ENCODE measurements around the gene SIPA1L2.

Gene SIPA1L2

GRCh38 chr1:232600424-232601258, 29.3 kb downstream of the SIPA1L2 start:
- Histone ChIP-seq H3K9me3 (ENCODE audit: insufficient read depth, low read depth, low read length) (no peaks in the 10 kb centered on the region), H3K23ac (ENCODE audit: low read length) (no peak overlapping the region)

GRCh38 chr1:232599178-232600041, 30.5 kb downstream of the SIPA1L2 start:
- peak; percentile 2 to 45 for DNase-seq
- no peaks in the 10 kb centered on the region for H3K9me3 ChIP-seq (ENCODE audit: insufficient read depth, low read depth, low read length)
- no peaks in the 10 kb centered on the region for H3K27me3 ChIP-seq (ENCODE audit: insufficient read depth, low read length)
- no peak overlapping the region for H3K18ac ChIP-seq (ENCODE audit: low read length)
- no peak overlapping the region for H3K4me2 ChIP-seq (ENCODE audit: low read length)
- no peak overlapping the region for H4K91ac ChIP-seq (ENCODE audit: low read depth, low read length)
- no peak overlapping the region for H3K4me3 ChIP-seq (ENCODE audit: low read depth, low read length)
- peak overlapping the region; percentile 50 for H4K8ac ChIP-seq (ENCODE audit: low read depth, low read length)
- no peaks in the 10 kb centered on the region for H3K36me3 ChIP-seq (ENCODE audit: control insufficient read depth in 1 of 2, insufficient read depth in 2 of 2, low read length in 2 of 2)
- no CpG with 5 or more reads among the region's 11 CpGs for WGBS (ENCODE audit: extremely low coverage, insufficient coverage, insufficient read length)
- peak overlapping the region; percentile 56 for H2BK12ac ChIP-seq (ENCODE audit: low read length)
- H2AK5ac ChIP-seq (ENCODE audit: low read length) = peak overlapping the region; percentile 64
- peaks cover 7% of the 10 kb centered on the region for H3K79me1 ChIP-seq (ENCODE audit: low read length)
- peaks cover 5% of the 10 kb centered on the region for H3K79me2 ChIP-seq (ENCODE audit: control insufficient read depth, insufficient read depth, low read length, poor library complexity)
- H3K14ac ChIP-seq (ENCODE audit: low read length) = no peak overlapping the region
- H2BK120ac ChIP-seq (ENCODE audit: insufficient read depth, low read length, poor library complexity) = no peak overlapping the region
- H2AFZ ChIP-seq (ENCODE audit: insufficient read depth, low read length, poor library complexity) = no peak overlapping the region
- no peak overlapping the region for H3K9ac ChIP-seq (ENCODE audit: low read length)
- H3K27ac ChIP-seq (ENCODE audit: low read depth, low read length) = no peak overlapping the region
- no peak overlapping the region for H2BK5ac ChIP-seq (ENCODE audit: low read depth, low read length, poor library complexity)
- H4K12ac ChIP-seq (ENCODE audit: low read depth, low read length) = no peak overlapping the region
- H3K4ac ChIP-seq (ENCODE audit: low read depth, low read length) = peak overlapping the region; percentile 33
- H3K23ac ChIP-seq (ENCODE audit: low read length) = no peak overlapping the region
- H3K4me1 ChIP-seq (ENCODE audit: control insufficient read depth in 1 of 2, insufficient read depth in 2 of 2, low read length in 2 of 2) = peaks cover 24 to 31% of the 10 kb centered on the region in 2 experiments

More at GRCh38 chr1:232600424-232601258, 29.3 kb downstream of the SIPA1L2 start:
- peaks cover 3% of the 10 kb centered on the region for H3K79me1 ChIP-seq (ENCODE audit: low read length)
- H3K27me3 ChIP-seq (ENCODE audit: insufficient read depth, low read length) = no peaks in the 10 kb centered on the region
- no peak overlapping the region for H4K12ac ChIP-seq (ENCODE audit: low read depth, low read length)
- no peak overlapping the region for H3K14ac ChIP-seq (ENCODE audit: low read length)
- no peaks in the 10 kb centered on the region for H3K36me3 ChIP-seq (ENCODE audit: control insufficient read depth in 1 of 2, insufficient read depth in 2 of 2, low read length in 2 of 2)
- no peak overlapping the region for H2AK5ac ChIP-seq (ENCODE audit: low read length)
- no CpG with 5 or more reads among the region's 6 CpGs for WGBS (ENCODE audit: extremely low coverage, insufficient coverage, insufficient read length)
- H2AFZ ChIP-seq (ENCODE audit: insufficient read depth, low read length, poor library complexity) = no peak overlapping the region
- no peak overlapping the region for H2BK120ac ChIP-seq (ENCODE audit: insufficient read depth, low read length, poor library complexity)
- H4K91ac ChIP-seq (ENCODE audit: low read depth, low read length) = no peak overlapping the region
- H3K4me1 ChIP-seq (ENCODE audit: control insufficient read depth in 1 of 2, insufficient read depth in 2 of 2, low read length in 2 of 2) = peaks cover 15 to 23% of the 10 kb centered on the region in 2 experiments
- H3K9ac ChIP-seq (ENCODE audit: low read length) = no peak overlapping the region
- no peak overlapping the region for H3K27ac ChIP-seq (ENCODE audit: low read depth, low read length)
- peak overlapping the region; percentile 57 for H3K4ac ChIP-seq (ENCODE audit: low read depth, low read length)
- no peak overlapping the region for H3K4me3 ChIP-seq (ENCODE audit: low read depth, low read length)
- no peak overlapping the region for H2BK12ac ChIP-seq (ENCODE audit: low read length)
- no peak overlapping the region for H4K8ac ChIP-seq (ENCODE audit: low read depth, low read length)
- peak overlapping the region; percentile 63 for H3K18ac ChIP-seq (ENCODE audit: low read length)
- no peak overlapping the region for H3K4me2 ChIP-seq (ENCODE audit: low read length)
- peak; percentile 37 to 65 for DNase-seq
- peak overlapping the region; percentile 52 for H2BK5ac ChIP-seq (ENCODE audit: low read depth, low read length, poor library complexity)
- H3K79me2 ChIP-seq (ENCODE audit: control insufficient read depth, insufficient read depth, low read length, poor library complexity) = peaks cover 3% of the 10 kb centered on the region

GRCh38 chr1:232598837-232599177, 31.1 kb downstream of the SIPA1L2 start:
- Histone ChIP-seq H2BK120ac (ENCODE audit: insufficient read depth, low read length, poor library complexity) (no peak overlapping the region), H2BK5ac (ENCODE audit: low read depth, low read length, poor library complexity) (no peak overlapping the region), H3K27me3 (ENCODE audit: insufficient read depth, low read length) (no peaks in the 10 kb centered on the region), H4K8ac (ENCODE audit: low read depth, low read length) (no peak overlapping the region), H3K4me1 (ENCODE audit: control insufficient read depth in 1 of 2, insufficient read depth in 2 of 2, low read length in 2 of 2) (peaks cover 30 to 37% of the 10 kb centered on the region in 2 experiments), H3K23ac (ENCODE audit: low read length) (no peak overlapping the region), H4K91ac (ENCODE audit: low read depth, low read length) (no peak overlapping the region), H2AK5ac (ENCODE audit: low read length) (no peak overlapping the region), H3K9ac (ENCODE audit: low read length) (no peak overlapping the region), H3K14ac (ENCODE audit: low read length) (no peak overlapping the region), H2BK12ac (ENCODE audit: low read length) (no peak overlapping the region), H3K36me3 (ENCODE audit: control insufficient read depth in 1 of 2, insufficient read depth in 2 of 2, low read length in 2 of 2) (no peaks in the 10 kb centered on the region), H2AFZ (ENCODE audit: insufficient read depth, low read length, poor library complexity) (no peak overlapping the region), H4K12ac (ENCODE audit: low read depth, low read length) (no peak overlapping the region), H3K4me2 (ENCODE audit: low read length) (no peak overlapping the region), H3K9me3 (ENCODE audit: insufficient read depth, low read depth, low read length) (no peaks in the 10 kb centered on the region), H3K4me3 (ENCODE audit: low read depth, low read length) (no peak overlapping the region), H3K79me1 (ENCODE audit: low read length) (peaks cover 11% of the 10 kb centered on the region), H3K27ac (ENCODE audit: low read depth, low read length) (no peak overlapping the region), H3K4ac (ENCODE audit: low read depth, low read length) (no peak overlapping the region), H3K18ac (ENCODE audit: low read length) (no peak overlapping the region), H3K79me2 (ENCODE audit: control insufficient read depth, insufficient read depth, low read length, poor library complexity) (peaks cover 8% of the 10 kb centered on the region)
- no peak for DNase-seq
- no CpG with 5 or more reads among the region's 4 CpGs for WGBS (ENCODE audit: extremely low coverage, insufficient coverage, insufficient read length)

- H3K9me3 ChIP-seq (ENCODE audit: insufficient read depth, low read depth, low read length) = no peaks in the 10 kb centered on the region
- H3K23ac ChIP-seq (ENCODE audit: low read length) = no peak overlapping the region
- H3K4ac ChIP-seq (ENCODE audit: low read depth, low read length) = no peak overlapping the region
- H3K18ac ChIP-seq (ENCODE audit: low read length) = no peak overlapping the region
- H2BK12ac ChIP-seq (ENCODE audit: low read length) = no peak overlapping the region
- no peaks in the 10 kb centered on the region for H3K27me3 ChIP-seq (ENCODE audit: insufficient read depth, low read length)
- H3K4me2 ChIP-seq (ENCODE audit: low read length) = no peak overlapping the region
- no peak overlapping the region for H4K91ac ChIP-seq (ENCODE audit: low read depth, low read length)
- H4K8ac ChIP-seq (ENCODE audit: low read depth, low read length) = no peak overlapping the region
- H3K14ac ChIP-seq (ENCODE audit: low read length) = no peak overlapping the region
- H3K36me3 ChIP-seq (ENCODE audit: control insufficient read depth in 1 of 2, insufficient read depth in 2 of 2, low read length in 2 of 2) = no peaks in the 10 kb centered on the region
- no CpG with 5 or more reads among the region's 3 CpGs for WGBS (ENCODE audit: extremely low coverage, insufficient coverage, insufficient read length)
- H3K4me3 ChIP-seq (ENCODE audit: low read depth, low read length) = no peak overlapping the region
- H3K79me1 ChIP-seq (ENCODE audit: low read length) = peaks cover 12% of the 10 kb centered on the region
- no peak for DNase-seq
- H4K12ac ChIP-seq (ENCODE audit: low read depth, low read length) = no peak overlapping the region
- H2BK5ac ChIP-seq (ENCODE audit: low read depth, low read length, poor library complexity) = no peak overlapping the region
- no peak overlapping the region for H2AFZ ChIP-seq (ENCODE audit: insufficient read depth, low read length, poor library complexity)
- peaks cover 32 to 39% of the 10 kb centered on the region in 2 experiments for H3K4me1 ChIP-seq (ENCODE audit: control insufficient read depth in 1 of 2, insufficient read depth in 2 of 2, low read length in 2 of 2)
- H3K9ac ChIP-seq (ENCODE audit: low read length) = no peak overlapping the region
- no peak overlapping the region for H3K27ac ChIP-seq (ENCODE audit: low read depth, low read length)
- no peak overlapping the region for H2AK5ac ChIP-seq (ENCODE audit: low read length)
- peaks cover 10% of the 10 kb centered on the region for H3K79me2 ChIP-seq (ENCODE audit: control insufficient read depth, insufficient read depth, low read length, poor library complexity)
- H2BK120ac ChIP-seq (ENCODE audit: insufficient read depth, low read length, poor library complexity) = no peak overlapping the region
Observed at GRCh38 chr1:232598133-232598532, 31.8 kb downstream of the SIPA1L2 start.

All from trophoblast cell (in vitro differentiated cells and primary cell).